ENCODE results near the gene SPAG17.

Gene SPAG17

GRCh38 chr1:118075116-118075515 lies 109.9 kb downstream of the SPAG17 start:
- DNase-seq (ENCODE audit: low spot score), result no peak

DNA sequence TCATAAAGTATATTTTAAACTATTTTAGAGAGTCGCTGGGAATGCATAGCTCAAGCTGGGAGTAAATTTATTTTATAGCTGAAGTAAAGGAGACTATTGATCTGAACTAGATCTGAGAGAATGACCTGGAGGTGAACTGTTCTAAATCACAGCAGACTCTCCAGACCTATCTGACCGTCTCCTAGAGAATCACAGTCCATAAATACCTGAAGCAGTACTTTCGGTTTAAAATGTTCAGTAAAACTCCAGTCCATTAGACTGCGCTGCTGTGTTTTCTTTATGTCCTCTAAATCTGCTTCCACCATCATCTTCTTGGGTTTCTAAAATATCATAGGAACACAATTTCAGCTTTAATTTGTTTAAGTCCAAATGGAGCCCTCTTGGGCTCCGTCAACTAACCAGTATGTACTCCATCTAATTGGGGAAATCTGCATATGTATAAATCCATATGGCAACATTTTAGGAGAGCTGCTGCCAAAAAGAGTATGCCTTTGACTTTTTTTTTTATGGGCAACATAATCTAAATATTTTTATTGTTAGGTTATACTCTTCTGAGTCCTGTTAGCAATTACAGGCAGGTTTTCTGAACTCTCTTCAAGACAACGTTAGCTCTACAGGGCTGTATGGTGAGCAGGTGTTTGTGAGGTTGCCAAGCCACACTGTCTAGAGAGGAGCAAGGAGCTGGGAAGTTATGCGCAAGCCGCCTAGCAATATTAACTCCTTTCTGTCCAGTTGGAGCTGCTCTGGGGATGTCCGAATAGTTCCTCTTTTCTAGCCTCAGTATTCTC lies 111.2 kb downstream of the SPAG17 start:
- DNase-seq (ENCODE audit: low spot score), result no peak

- DNase-seq (ENCODE audit: low spot score), result peak; percentile 8
These were observed 135.0 kb downstream of the SPAG17 start for GRCh38 chr1:118049981-118050380.

DNA sequence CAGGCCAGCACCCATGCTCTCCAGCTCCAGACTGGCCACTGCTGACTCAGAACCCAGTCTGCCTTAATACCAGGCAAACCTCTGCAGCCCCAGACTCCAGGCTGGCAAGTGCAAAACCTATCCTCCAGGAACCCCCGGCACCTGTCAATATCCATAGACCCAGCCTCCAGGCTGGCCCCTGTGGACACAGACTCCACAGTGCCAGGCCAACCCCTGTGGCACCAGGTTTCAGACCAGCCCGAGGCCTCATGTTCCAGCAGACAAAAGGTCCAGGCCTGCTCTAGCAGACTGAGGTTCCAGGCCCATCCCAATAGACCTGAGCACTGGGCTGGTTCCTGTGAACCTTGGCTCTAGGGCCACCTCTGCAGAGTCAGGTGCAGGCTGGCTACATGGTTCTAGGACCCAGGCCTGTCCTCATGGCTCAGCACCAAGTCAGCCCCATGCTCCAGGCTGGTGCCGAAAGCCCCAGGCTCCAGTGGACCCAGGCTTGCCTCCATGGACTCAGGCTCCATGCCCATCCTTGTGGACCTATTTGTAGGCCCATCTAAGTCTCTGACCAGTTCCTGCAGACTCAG lies 137.3 kb downstream of the SPAG17 start:
- no peak for DNase-seq (ENCODE audit: low spot score)

GRCh38 chr1:118047006-118047649 lies 137.9 kb downstream of the SPAG17 start:
- DNase-seq (ENCODE audit: low spot score), result no peak

- no peak for DNase-seq (ENCODE audit: low spot score)
These were observed 141.4 kb downstream of the SPAG17 start for GRCh38 chr1:118043624-118044023.

- DNase-seq (ENCODE audit: low spot score), result no peak
These were observed 142.5 kb downstream of the SPAG17 start for GRCh38 chr1:118042501-118042900.

DNA sequence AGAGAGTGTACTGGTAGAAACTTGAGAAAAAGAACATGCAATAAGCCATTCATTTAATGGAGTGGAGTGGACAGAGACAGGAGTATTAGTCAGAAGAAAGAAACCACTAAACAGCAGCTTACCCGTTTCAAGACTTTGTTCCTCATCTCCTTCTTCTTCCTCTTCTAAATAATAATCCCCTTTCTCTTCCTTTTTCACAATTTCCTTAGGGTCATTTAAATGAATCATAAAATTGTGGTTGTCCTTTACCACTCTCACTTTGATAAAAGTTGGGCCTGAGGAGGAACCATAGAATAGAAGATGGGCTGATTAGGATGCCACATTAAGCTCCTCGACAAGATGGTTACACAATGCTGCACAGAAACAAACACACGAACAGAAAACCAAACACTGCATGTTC lies 145.9 kb downstream of the SPAG17 start:
- DNase-seq (ENCODE audit: low spot score), result no peak

DNA sequence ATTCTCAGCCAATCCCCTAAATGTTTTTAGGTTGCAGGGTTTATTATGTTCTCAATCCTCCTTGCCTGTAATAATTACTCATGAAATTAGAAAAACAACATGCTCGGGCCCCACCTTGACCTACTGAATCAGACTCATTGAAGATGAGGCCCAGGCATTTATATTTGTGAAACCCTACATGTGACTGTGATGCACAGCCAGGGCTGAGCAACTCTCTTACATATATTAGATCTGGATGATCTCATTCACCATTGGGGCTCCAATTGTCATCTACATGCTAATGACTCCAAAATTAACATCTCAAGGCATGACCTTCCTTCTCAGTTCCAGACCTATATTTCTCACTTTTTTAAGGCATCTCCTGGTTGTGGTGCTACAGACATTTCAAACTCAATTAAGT lies 152.1 kb downstream of the SPAG17 start:
- no peak for DNase-seq (ENCODE audit: low spot score)

DNA sequence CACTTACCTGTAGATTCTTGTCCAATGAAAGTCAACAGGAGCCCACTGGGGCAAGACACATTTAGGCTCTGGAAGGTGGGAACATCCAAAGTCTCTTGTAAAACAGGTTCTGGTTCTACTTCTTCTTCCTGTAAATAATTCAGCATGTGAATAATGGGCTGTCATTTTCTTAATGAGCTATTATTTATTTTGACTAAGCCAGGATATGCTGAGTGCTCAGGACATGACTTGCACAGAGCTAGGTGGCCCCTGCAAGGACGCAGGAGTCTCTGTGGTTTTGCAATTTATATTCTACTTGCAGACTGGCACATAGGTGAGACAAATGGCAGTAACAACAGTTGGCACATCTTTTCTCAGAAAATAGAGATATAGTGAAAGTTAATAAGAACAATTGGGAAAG lies 156.8 kb downstream of the SPAG17 start:
- no peak for DNase-seq (ENCODE audit: low spot score)

GRCh38 chr1:118023199-118023598 lies 161.8 kb downstream of the SPAG17 start:
- DNase-seq (ENCODE audit: low spot score), result no peak

DNA sequence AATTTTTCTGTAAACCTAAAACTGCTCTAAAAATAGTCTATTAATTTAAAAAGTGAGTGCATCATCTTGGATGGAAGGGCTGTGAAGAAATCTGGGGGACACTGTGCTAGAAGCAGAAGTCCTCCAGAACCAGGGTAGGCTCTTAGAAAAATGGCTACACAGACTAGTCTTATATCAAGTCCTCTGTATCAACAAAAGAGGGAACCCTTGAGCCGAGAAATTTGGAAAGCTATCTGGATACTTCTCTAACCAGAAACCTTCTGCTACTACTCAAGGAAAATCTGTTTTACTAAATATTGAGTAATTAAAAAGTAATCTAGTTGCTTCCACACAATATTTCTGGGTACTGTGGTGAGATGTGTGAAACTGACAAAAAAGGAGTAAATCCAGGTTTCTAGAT lies 163.4 kb downstream of the SPAG17 start:
- DNase-seq (ENCODE audit: low spot score), result no peak

- no peak for DNase-seq (ENCODE audit: low spot score)
These were observed 167.0 kb downstream of the SPAG17 start for GRCh38 chr1:118018060-118018459.

DNA sequence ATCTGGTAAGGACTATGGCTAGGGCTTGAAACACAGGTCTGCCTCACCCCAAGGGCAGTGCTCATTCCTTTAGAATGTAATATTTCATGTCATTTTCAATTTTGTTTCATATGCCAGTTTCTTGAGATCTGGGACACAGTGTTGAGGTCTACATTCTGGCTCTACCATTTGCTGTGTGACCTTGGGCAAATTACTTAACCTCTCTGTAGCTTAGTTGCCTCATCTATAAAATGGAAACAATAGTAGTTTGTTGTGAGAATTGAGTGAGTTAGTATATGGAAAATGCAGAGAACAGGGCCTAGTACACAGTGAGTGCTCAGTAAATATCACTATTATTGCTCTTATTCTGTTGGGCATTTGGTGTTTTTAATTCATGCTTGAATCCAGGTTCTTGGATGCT lies 171.1 kb downstream of the SPAG17 start:
- DNase-seq (ENCODE audit: low spot score), result no peak

GRCh38 chr1:118013336-118013735 lies 171.7 kb downstream of the SPAG17 start:
- DNase-seq (ENCODE audit: low spot score), result no peak

DNA sequence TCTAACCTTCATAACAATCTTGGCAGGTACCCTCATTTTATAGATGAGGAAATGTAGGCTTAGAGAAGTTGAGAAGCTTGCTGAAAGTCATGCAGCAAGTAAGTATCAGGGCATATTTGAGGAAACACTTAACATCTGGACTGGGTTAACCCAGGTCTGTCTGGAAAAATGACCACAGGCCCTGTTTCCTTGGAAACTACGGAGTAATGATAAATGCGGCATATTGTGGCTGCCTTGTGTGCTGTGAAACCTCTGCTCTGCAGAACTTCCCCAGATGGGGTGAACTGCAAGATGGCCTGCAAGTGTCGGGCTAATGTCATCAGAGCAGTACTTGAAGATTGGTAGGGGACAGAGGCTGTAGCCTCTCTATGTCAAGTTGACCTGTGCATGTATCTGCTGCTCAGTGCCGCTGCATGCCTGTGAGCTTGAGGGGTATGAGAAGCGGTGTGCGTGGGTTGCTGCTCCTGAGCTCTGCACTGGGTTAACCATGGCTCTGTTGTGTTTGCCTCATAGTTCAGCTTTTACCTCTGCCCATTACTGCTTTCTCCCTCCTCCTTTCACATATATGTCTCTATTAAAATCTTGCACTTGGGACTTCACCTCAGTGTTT lies 172.4 kb downstream of the SPAG17 start:
- no peak for DNase-seq (ENCODE audit: low spot score)

DNA sequence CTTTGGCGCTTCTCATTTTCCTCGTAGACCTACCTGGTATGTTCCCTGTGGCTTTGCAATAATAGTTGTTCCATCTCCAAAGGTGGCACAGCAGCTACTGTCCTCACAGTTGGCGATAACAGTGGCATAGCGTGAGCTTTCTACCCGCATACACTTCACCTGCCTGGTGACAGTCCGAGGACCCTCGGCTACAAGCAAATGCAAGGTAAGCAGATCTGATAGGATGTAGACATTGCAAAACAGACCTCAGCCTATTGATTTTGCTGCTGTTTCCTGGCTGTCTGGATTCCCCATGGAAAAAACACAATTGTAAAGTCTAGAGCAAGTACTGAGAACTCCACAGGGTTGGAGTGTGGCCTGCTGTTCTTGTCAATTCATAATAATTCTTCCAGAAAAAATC lies 177.0 kb downstream of the SPAG17 start:
- no peak for DNase-seq (ENCODE audit: low spot score)

DNA sequence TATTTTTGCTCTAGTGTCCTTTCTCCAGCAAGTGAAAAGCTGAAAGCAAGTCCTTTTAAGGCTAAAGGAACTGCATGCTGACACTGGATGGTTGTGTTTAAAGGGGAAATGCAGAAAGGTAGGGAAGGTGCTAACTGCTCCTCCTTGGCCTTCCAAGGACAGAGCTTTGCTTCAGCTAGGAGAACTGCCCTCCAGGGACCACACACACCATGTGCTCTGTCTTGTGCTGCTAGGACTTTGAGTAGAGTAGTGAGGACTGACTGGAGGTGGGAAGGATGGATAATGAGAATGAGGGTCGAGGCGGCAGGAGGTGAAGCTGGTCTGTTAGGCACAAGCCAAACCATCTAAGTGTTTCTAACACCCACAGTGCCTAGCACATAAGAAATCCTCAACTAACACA lies 177.6 kb downstream of the SPAG17 start:
- DNase-seq (ENCODE audit: low spot score), result no peak

- DNase-seq (ENCODE audit: low spot score), result no peak
These were observed 180.7 kb downstream of the SPAG17 start for GRCh38 chr1:118004312-118004711.

- DNase-seq (ENCODE audit: low spot score), result no peak
These were observed 199.1 kb downstream of the SPAG17 start for GRCh38 chr1:117985973-117986372.

DNA sequence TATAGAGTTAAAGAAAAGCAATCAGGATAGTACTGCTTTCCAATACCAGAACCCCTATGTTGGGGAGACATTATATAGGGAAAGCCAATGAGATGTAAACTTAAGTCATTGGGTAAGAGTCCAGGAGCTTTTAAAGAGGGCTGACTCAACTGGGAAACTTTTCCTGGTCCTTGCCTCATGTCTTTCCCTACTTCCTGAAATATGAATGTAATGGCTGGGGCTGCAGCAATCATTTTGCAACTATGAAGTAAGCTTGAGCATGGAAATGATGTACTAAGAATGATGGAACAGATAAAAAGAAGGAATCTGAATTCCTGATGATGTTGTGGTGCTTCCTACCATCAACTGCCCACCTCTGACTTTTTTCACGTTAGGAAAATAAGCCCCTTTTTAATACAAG lies 199.8 kb downstream of the SPAG17 start:
- no peak for DNase-seq (ENCODE audit: low spot score)

DNA sequence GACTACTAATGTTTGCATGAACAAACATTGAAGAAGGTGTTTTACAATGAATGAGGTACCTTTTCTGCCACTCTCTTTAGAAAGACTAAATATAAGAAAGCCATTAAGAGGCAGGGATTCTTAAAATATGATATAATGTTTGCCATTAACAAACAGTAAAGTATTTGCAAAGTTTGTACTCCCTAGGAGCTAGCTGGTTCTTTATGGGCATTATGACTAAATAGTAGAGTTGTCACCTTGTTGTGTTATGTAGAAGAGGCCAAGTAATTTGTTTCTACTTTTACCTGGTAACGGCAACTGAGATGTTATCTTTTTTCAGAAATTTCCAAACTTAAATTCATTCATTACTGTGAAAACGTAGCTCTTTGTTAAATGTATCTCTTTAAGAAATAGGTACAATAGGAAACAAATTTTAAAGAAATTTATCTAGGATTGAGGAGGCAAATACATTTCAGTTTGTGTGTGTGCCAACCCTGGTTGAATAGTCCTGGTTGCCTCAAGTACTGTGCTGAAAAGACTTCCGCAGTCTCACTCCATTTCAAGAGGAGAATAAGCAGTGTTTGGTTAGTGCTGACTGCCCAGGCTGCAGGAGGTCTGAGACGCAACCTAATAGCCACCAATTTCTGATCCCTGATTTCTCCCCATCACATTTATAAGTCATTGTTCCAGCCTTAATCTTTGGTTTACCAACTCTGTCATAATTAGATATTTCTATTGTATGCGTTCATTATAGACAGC lies 203.4 kb downstream of the SPAG17 start:
- DNase-seq (ENCODE audit: low spot score), result no peak

Data from hematopoietic multipotent progenitor cell treated with erythropoietin and hydrocortisone succinate and interleukin-3 and kit ligand, for 17 days (in vitro differentiated cells).